ENCODE measurements around the gene G6PD.
"Not testable (repeated sequence)": the region's sequence is repeated elsewhere in the genome, so short reads cannot be mapped to it uniquely, and the experiment has no call there.

G6PD gene

GRCh38 chrX:154509455-154509854, 37.2 kb downstream of the G6PD start:
- no peak overlapping the region for H3K27ac ChIP-seq (ENCODE audit: low read length)
- no peaks in the 10 kb centered on the region for H3K36me3 ChIP-seq (ENCODE audit: control insufficient read depth, low read depth, low read length)
- H3K4me3 ChIP-seq (ENCODE audit: low read length): no peak overlapping the region
- H3K27me3 ChIP-seq (ENCODE audit: control insufficient read depth, insufficient read depth, low read length): no peaks in the 10 kb centered on the region
- peaks cover 4% of the 10 kb centered on the region for H3K9me3 ChIP-seq (ENCODE audit: control insufficient read depth, low read depth, low read length)
- H3K9ac ChIP-seq (ENCODE audit: low read length): no peak overlapping the region
- no peaks in the 10 kb centered on the region for H3K4me1 ChIP-seq (ENCODE audit: control insufficient read depth, low read depth, low read length)

DNA sequence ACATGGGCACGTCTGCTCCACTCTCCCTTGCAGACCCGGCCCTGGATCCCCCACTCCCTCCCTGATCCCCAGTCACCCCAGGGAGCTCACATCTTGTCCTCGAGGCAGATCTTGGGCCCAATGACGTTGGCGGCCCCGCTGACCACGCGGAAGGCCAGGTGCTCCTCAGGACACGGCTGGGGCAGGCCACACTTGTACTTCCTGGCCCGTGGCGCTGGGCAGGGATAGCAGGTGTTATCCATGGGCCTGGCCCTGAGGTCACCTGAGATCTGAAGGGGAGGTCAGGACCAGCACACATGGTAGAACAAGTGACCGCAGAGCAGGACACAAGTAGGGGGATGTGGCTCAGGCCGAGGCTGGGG, 38.3 kb downstream of the G6PD start:
- Histone ChIP-seq H3K27me3 (ENCODE audit: control insufficient read depth, insufficient read depth, low read length) (no peaks in the 10 kb centered on the region), H3K27ac (ENCODE audit: low read length) (no peak overlapping the region), H3K36me3 (ENCODE audit: control insufficient read depth, low read depth, low read length) (no peaks in the 10 kb centered on the region), H3K4me3 (ENCODE audit: low read length) (no peak overlapping the region), H3K9ac (ENCODE audit: low read length) (no peak overlapping the region), H3K9me3 (ENCODE audit: control insufficient read depth, low read depth, low read length) (peaks cover 4% of the 10 kb centered on the region), H3K4me1 (ENCODE audit: control insufficient read depth, low read depth, low read length) (no peaks in the 10 kb centered on the region)

GRCh38 chrX:154507673-154508383, 38.8 kb downstream of the G6PD start:
- no peaks in the 10 kb centered on the region for H3K36me3 ChIP-seq (ENCODE audit: control insufficient read depth, low read depth, low read length)
- H3K4me1 ChIP-seq (ENCODE audit: control insufficient read depth, low read depth, low read length): no peaks in the 10 kb centered on the region
- no peak overlapping the region for H3K9ac ChIP-seq (ENCODE audit: low read length)
- no peak overlapping the region for H3K27ac ChIP-seq (ENCODE audit: low read length)
- no peak overlapping the region for H3K4me3 ChIP-seq (ENCODE audit: low read length)
- H3K27me3 ChIP-seq (ENCODE audit: control insufficient read depth, insufficient read depth, low read length): no peaks in the 10 kb centered on the region
- H3K9me3 ChIP-seq (ENCODE audit: control insufficient read depth, low read depth, low read length): peaks cover 4% of the 10 kb centered on the region

GRCh38 chrX:154506483-154507332, 39.9 kb downstream of the G6PD start:
- H3K27ac ChIP-seq (ENCODE audit: low read length): no peak overlapping the region
- H3K9me3 ChIP-seq (ENCODE audit: control insufficient read depth, low read depth, low read length): peaks cover 4% of the 10 kb centered on the region
- H3K36me3 ChIP-seq (ENCODE audit: control insufficient read depth, low read depth, low read length): no peaks in the 10 kb centered on the region
- H3K9ac ChIP-seq (ENCODE audit: low read length): no peak overlapping the region
- no peaks in the 10 kb centered on the region for H3K27me3 ChIP-seq (ENCODE audit: control insufficient read depth, insufficient read depth, low read length)
- no peak overlapping the region for H3K4me3 ChIP-seq (ENCODE audit: low read length)
- no peaks in the 10 kb centered on the region for H3K4me1 ChIP-seq (ENCODE audit: control insufficient read depth, low read depth, low read length)

DNA sequence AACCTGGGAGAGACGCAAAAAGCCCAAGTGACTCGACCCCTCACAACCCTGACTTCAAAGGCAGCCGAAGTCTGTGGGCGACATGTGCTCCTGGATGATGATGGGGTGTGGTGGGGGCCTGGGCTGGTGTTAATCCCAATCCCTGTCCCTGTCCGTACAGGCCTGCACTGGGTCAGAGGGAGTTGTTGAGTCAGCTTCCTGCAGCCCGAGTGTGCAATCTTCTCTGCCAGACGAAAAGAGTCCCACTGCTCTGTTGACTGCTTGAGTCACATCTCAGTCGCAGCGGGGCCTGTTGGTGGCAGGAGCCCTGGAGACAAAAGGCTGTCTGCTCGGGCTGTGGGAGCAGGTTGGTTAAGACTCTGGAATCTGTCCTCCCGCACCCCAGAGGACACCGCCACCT, 40.9 kb downstream of the G6PD start:
- H3K9ac ChIP-seq (ENCODE audit: low read length): no peak overlapping the region
- no peaks in the 10 kb centered on the region for H3K4me1 ChIP-seq (ENCODE audit: control insufficient read depth, low read depth, low read length)
- no peaks in the 10 kb centered on the region for H3K27me3 ChIP-seq (ENCODE audit: control insufficient read depth, insufficient read depth, low read length)
- no peaks in the 10 kb centered on the region for H3K36me3 ChIP-seq (ENCODE audit: control insufficient read depth, low read depth, low read length)
- H3K9me3 ChIP-seq (ENCODE audit: control insufficient read depth, low read depth, low read length): peaks cover 4% of the 10 kb centered on the region
- no peak overlapping the region for H3K27ac ChIP-seq (ENCODE audit: low read length)
- H3K4me3 ChIP-seq (ENCODE audit: low read length): no peak overlapping the region

- H3K36me3 ChIP-seq (ENCODE audit: control insufficient read depth, low read depth, low read length): no peaks in the 10 kb centered on the region
- no peak overlapping the region for H3K9ac ChIP-seq (ENCODE audit: low read length)
- no peak overlapping the region for H3K4me3 ChIP-seq (ENCODE audit: low read length)
- no peaks in the 10 kb centered on the region for H3K4me1 ChIP-seq (ENCODE audit: control insufficient read depth, low read depth, low read length)
- H3K9me3 ChIP-seq (ENCODE audit: control insufficient read depth, low read depth, low read length): no peaks in the 10 kb centered on the region
- H3K27ac ChIP-seq (ENCODE audit: low read length): no peak overlapping the region
- H3K27me3 ChIP-seq (ENCODE audit: control insufficient read depth, insufficient read depth, low read length): no peaks in the 10 kb centered on the region
Measured at GRCh38 chrX:154502989-154503388, 43.7 kb downstream of the G6PD start.

DNA sequence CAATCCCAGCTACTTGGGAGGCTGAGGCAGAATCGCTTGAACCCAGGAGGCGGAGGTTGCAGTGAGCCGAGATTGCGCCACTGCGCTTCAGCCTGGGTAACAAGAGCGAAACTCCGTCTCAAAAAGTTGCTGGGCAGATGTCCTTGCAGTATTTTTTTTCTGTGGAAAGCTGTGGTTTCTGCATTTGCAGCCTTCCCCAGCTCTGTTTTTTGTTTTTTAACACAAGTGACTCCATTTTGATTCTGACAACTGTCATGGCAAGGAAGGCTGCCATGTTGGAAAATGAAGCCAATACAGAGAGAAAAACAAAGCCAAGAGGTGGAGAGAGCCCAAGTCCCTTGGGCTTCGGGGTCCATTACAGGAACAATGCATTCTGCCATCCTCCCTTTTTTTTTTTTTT, 44.5 kb downstream of the G6PD start:
- Histone ChIP-seq H3K27ac (ENCODE audit: low read length) (no peak overlapping the region), H3K36me3 (ENCODE audit: control insufficient read depth, low read depth, low read length) (no peaks in the 10 kb centered on the region), H3K9ac (ENCODE audit: low read length) (no peak overlapping the region), H3K4me1 (ENCODE audit: control insufficient read depth, low read depth, low read length) (no peaks in the 10 kb centered on the region), H3K9me3 (ENCODE audit: control insufficient read depth, low read depth, low read length) (peaks cover 3% of the 10 kb centered on the region), H3K27me3 (ENCODE audit: control insufficient read depth, insufficient read depth, low read length) (no peaks in the 10 kb centered on the region), H3K4me3 (ENCODE audit: low read length) (no peak overlapping the region)

GRCh38 chrX:154501423-154501822, 45.2 kb downstream of the G6PD start:
- H3K9ac ChIP-seq (ENCODE audit: low read length); H3K9me3 ChIP-seq (ENCODE audit: control insufficient read depth, low read depth, low read length); H3K36me3 ChIP-seq (ENCODE audit: control insufficient read depth, low read depth, low read length); H3K27me3 ChIP-seq (ENCODE audit: control insufficient read depth, insufficient read depth, low read length); H3K27ac ChIP-seq (ENCODE audit: low read length); H3K4me1 ChIP-seq (ENCODE audit: control insufficient read depth, low read depth, low read length); H3K4me3 ChIP-seq (ENCODE audit: low read length): not testable (repeated sequence)

GRCh38 chrX:154496591-154497137, 50.0 kb downstream of the G6PD start:
- not testable (repeated sequence) for H3K4me3 ChIP-seq (ENCODE audit: low read length); H3K27me3 ChIP-seq (ENCODE audit: control insufficient read depth, insufficient read depth, low read length); H3K4me1 ChIP-seq (ENCODE audit: control insufficient read depth, low read depth, low read length); H3K27ac ChIP-seq (ENCODE audit: low read length); H3K9ac ChIP-seq (ENCODE audit: low read length); H3K36me3 ChIP-seq (ENCODE audit: control insufficient read depth, low read depth, low read length)
- peaks cover 11% of the 10 kb centered on the region for H3K9me3 ChIP-seq (ENCODE audit: control insufficient read depth, low read depth, low read length)

DNA sequence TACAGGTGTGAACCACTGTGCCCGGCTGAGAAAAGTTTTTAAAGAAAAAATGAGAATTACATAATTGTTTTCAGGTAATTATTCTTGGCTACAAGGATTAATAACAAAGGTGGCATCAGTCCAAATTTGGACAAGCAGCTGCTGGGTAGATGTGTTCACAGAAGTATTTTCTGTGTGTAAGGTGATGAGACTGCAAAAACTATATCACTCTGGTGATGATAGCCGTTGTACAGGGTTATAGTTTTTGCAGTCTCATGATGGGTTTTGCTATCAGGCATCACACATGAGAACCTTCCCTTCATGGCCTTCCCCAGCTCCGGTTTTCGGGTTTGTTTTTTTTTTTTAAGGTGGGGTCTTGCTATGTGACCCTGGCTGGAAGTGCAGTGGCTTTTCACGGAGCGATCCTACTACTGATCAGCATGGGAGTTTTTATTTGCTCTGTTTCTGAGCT, 51.1 kb downstream of the G6PD start:
- Histone ChIP-seq H3K27ac (ENCODE audit: low read length) (no peak overlapping the region), H3K9me3 (ENCODE audit: control insufficient read depth, low read depth, low read length) (peaks cover 11% of the 10 kb centered on the region), H3K9ac (ENCODE audit: low read length) (no peak overlapping the region), H3K4me3 (ENCODE audit: low read length) (no peak overlapping the region), H3K36me3 (ENCODE audit: control insufficient read depth, low read depth, low read length) (no peaks in the 10 kb centered on the region), H3K4me1 (ENCODE audit: control insufficient read depth, low read depth, low read length) (no peaks in the 10 kb centered on the region), H3K27me3 (ENCODE audit: control insufficient read depth, insufficient read depth, low read length) (no peaks in the 10 kb centered on the region)

- Histone ChIP-seq H3K36me3 (ENCODE audit: control insufficient read depth, low read depth, low read length) (no peaks in the 10 kb centered on the region), H3K9me3 (ENCODE audit: control insufficient read depth, low read depth, low read length) (peaks cover 11% of the 10 kb centered on the region), H3K9ac (ENCODE audit: low read length) (no peak overlapping the region), H3K4me3 (ENCODE audit: low read length) (no peak overlapping the region), H3K4me1 (ENCODE audit: control insufficient read depth, low read depth, low read length) (no peaks in the 10 kb centered on the region), H3K27me3 (ENCODE audit: control insufficient read depth, insufficient read depth, low read length) (no peaks in the 10 kb centered on the region), H3K27ac (ENCODE audit: low read length) (no peak overlapping the region)
Measured at GRCh38 chrX:154494715-154495114, 51.9 kb downstream of the G6PD start.
